ENCODE measurements around the gene CTSD. TPM values are rescaled to one million over a fixed set of nuclear protein-coding genes. Genes with fewer than 3 reads are reported as not detected.

CTSD gene
- total RNA-seq, 1 experiment from 2014 or later, result 158 TPM

DNA sequence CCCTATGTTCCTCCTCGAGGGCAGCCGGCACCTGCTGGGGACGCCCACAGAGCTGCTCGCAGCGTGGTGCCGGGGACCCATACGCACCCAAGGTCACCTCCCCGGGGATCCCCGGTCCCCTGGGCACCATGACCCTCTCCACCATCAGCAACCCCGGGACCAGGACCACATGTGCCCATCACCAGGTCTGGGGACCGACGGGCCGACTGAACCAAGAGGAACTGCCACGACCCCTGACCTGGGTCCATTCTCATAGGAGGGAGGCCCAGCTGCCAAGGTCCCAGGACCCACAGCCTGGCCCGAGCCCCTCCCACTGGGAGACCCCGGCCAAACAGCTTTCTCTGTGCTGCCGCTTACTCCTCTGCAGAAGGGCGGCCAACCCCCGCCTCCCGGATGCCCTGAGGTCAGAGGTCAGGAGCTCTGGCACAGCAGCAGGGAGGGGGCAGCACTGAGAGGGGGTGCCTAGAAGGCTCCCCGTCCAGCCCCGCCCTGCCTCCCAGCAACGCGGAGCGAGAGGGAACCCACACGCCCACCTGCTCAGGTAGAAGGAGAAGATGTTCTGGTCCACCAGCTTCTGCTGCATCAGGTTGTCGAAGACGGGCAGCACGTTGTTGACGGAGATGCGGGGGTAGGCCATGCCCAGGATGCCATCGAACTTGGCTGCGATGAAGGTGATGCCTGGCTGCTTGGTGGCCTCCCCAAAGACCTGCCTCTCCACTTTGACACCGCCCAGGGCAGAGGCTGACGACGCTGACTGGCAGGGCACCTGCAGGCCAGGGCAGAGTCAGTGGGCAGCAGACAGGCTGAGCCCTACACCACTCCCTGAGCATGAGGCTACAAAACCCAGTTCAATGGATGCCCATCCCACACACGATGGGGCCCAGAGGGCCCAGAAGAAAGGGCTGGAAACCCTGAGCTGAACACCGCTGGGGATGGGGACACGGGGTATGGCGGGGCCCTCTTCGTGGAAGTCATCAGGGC lies 6.6 kb downstream of the CTSD start:
- Histone ChIP-seq H4K91ac (ENCODE audit: insufficient read length, low read depth, low read length) (no peak overlapping the region), H2BK120ac (ENCODE audit: low read depth, low read length, poor library complexity, severe bottlenecking) (no peak overlapping the region), H3K9ac (ENCODE audit: extremely low read depth, insufficient read length, low read length) (no peak overlapping the region), H3K4me1 (ENCODE audit: insufficient read depth, low read length) (no peaks in the 10 kb centered on the region), H3K56ac (ENCODE audit: insufficient read length, low read depth, low read length) (no peak overlapping the region), H3K27me3 (ENCODE audit: insufficient read depth, low read length) (no peaks in the 10 kb centered on the region), H4K5ac (ENCODE audit: insufficient read length, low read depth, low read length) (no peak overlapping the region), H3K18ac (ENCODE audit: insufficient read length, low read depth, low read length) (no peak overlapping the region), H2BK20ac (ENCODE audit: low read depth, low read length, poor library complexity, severe bottlenecking) (no peak overlapping the region), H3K14ac (ENCODE audit: insufficient read depth, low read length) (no peak overlapping the region), H3K4ac (ENCODE audit: low read depth, low read length) (no peak overlapping the region), H2BK12ac (ENCODE audit: insufficient read length, low read depth, low read length) (no peak overlapping the region), H2BK5ac (ENCODE audit: insufficient read length, low read length) (no peak overlapping the region), H4K20me1 (ENCODE audit: control insufficient read depth, insufficient read depth, insufficient read length) (no peaks in the 10 kb centered on the region), H3T11ph (ENCODE audit: low read length) (no peak overlapping the region), H2AFZ (ENCODE audit: low read length) (no peak overlapping the region), H2AK5ac (ENCODE audit: insufficient read length, low read length) (no peak overlapping the region), H3K27ac (ENCODE audit: insufficient read length, low read depth, low read length) (no peak overlapping the region), H3K23ac (ENCODE audit: insufficient read length, low read depth, low read length) (no peak overlapping the region), H3K79me1 (ENCODE audit: insufficient read depth, low read depth, low read length, poor library complexity, severe bottlenecking) (no peaks in the 10 kb centered on the region), H3K9me3 (ENCODE audit: control insufficient read depth, low read depth, low read length) (no peaks in the 10 kb centered on the region), H3K4me2 (ENCODE audit: insufficient read depth, insufficient read length, low read length) (no peak overlapping the region), H3K79me2 (ENCODE audit: insufficient read depth, low read length) (no peaks in the 10 kb centered on the region), H2BK15ac (ENCODE audit: low read depth, low read length) (no peak overlapping the region), H4K8ac (replicated peaks; ENCODE audit: insufficient read length, low read depth, low read length) (no peak overlapping the region), H3K23me2 (ENCODE audit: insufficient read length, low read depth, low read length, poor library complexity, severe bottlenecking) (no peaks in the 10 kb centered on the region)
- H3K36me3 Mint-ChIP-seq (ENCODE audit: insufficient read depth in 1 of 3, low read depth in 3 of 3), result peaks cover 3 to 20% (median 17%) of the 10 kb centered on the region in 3 experiments; a peak in 6 of 7 replicates
- 0 out of 4 replicates have a peak, but pooled peaks cover 0 to 3% of the 10 kb centered on the region in 2 experiments for H3K4me1 Mint-ChIP-seq
- TF ChIP-seq, protein P1, sequence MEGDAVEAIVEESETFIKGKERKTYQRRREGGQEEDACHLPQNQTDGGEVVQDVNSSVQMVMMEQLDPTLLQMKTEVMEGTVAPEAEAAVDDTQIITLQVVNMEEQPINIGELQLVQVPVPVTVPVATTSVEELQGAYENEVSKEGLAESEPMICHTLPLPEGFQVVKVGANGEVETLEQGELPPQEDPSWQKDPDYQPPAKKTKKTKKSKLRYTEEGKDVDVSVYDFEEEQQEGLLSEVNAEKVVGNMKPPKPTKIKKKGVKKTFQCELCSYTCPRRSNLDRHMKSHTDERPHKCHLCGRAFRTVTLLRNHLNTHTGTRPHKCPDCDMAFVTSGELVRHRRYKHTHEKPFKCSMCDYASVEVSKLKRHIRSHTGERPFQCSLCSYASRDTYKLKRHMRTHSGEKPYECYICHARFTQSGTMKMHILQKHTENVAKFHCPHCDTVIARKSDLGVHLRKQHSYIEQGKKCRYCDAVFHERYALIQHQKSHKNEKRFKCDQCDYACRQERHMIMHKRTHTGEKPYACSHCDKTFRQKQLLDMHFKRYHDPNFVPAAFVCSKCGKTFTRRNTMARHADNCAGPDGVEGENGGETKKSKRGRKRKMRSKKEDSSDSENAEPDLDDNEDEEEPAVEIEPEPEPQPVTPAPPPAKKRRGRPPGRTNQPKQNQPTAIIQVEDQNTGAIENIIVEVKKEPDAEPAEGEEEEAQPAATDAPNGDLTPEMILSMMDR (conservative IDR thresholded peaks at IDR 0.05), result no peak
- no peak for DNase-seq
- no CpG with 5 or more reads among the region's 41 CpGs for WGBS (ENCODE audit: extremely low coverage, insufficient read length, low lambda C conversion rate)
- H3K27ac Mint-ChIP-seq, result no peak overlapping the region
- no peaks in the 10 kb centered on the region for H3K9me3 Mint-ChIP-seq
- H3K27me3 Mint-ChIP-seq (ENCODE audit: low read depth), result no peaks in the 10 kb centered on the region
- no peak overlapping the region for H3K4me3 Mint-ChIP-seq
